Bronchial epithelial cell (primary cell): Measurements from ENCODE around the gene OR2C3. TPM values are rescaled to one million over a fixed set of nuclear protein-coding genes. Genes with fewer than 3 reads are reported as not detected.

Experiments used
- DNase-seq: peaks from one replicate; pipeline ENCODE4 v3.0.0-alpha.2; 2010; ENCODE audit warnings: low read depth
- FAIRE-seq: peaks from 2 replicates; lab custom pipeline; 2011; peaks lifted over from hg19 to GRCh38; lab: Jason Lieb, UNC
- H3K27me3 ChIP-seq: 2 replicates; pipeline ENCODE4 v1.5.1; 2011; ENCODE audit warnings: low read length; ENCODE audit not compliant: control insufficient read depth, insufficient read depth
- H3K36me3 ChIP-seq: 2 replicates; pipeline ENCODE4 v1.5.1; 2011; ENCODE audit warnings: low read length; ENCODE audit not compliant: control insufficient read depth, insufficient read depth
- H3K4me3 ChIP-seq: 2 replicates; pipeline ENCODE4 v1.5.1; 2011; ENCODE audit warnings: mild to moderate bottlenecking, low read depth, low read length, control low read depth
- total RNA-seq: library from RNA; depleted of rRNA; stranded (reverse); fragments of >200 nt; gene quantifications from 2 replicates; pipeline ENCODE4 v1.2.1, GENCODE V29; 2014
- TF ChIP-seq, protein P1 (sequence below): IDR thresholded peaks from 2 replicates; pipeline ENCODE4 v1.5.1; 2011; ENCODE audit warnings: mild to moderate bottlenecking, moderate library complexity, low read length, control low read depth, inconsistent platforms; ENCODE audit not compliant: insufficient read depth, severe bottlenecking

OR2C3 gene
- total RNA-seq, 1 donor from 2014 or later: not detected

GRCh38 chr1:247517795-247518612 is 18.2 kb downstream of the OR2C3 start:
- H3K36me3 ChIP-seq: no peaks in the 10 kb centered on the region
- no peak overlapping the region for H3K4me3 ChIP-seq
- no peak for DNase-seq
- H3K27me3 ChIP-seq: no peaks in the 10 kb centered on the region
- no peak for FAIRE-seq
- TF ChIP-seq, protein P1, sequence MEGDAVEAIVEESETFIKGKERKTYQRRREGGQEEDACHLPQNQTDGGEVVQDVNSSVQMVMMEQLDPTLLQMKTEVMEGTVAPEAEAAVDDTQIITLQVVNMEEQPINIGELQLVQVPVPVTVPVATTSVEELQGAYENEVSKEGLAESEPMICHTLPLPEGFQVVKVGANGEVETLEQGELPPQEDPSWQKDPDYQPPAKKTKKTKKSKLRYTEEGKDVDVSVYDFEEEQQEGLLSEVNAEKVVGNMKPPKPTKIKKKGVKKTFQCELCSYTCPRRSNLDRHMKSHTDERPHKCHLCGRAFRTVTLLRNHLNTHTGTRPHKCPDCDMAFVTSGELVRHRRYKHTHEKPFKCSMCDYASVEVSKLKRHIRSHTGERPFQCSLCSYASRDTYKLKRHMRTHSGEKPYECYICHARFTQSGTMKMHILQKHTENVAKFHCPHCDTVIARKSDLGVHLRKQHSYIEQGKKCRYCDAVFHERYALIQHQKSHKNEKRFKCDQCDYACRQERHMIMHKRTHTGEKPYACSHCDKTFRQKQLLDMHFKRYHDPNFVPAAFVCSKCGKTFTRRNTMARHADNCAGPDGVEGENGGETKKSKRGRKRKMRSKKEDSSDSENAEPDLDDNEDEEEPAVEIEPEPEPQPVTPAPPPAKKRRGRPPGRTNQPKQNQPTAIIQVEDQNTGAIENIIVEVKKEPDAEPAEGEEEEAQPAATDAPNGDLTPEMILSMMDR: no peak

DNA sequence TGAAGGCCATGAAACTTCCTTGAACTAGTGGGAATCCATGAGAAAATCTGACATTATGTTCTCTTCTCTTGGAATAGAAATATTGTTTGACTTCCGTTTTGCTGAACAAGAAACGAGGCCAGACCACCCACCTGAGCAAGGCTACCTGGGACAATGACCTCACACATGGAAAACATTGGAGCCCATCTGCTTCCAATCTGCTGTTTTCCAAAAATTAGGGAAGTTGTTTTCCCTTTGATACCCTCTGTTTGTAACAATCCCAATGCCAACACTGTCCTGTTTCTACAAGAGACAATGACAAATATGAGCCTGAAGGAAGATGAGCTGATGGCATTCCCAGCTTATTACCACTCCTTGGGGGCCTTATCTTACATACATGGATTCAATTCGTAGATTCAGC is 29.4 kb downstream of the OR2C3 start:
- DNase-seq (no peak), FAIRE-seq (peak; percentile 94)
- Histone ChIP-seq H3K4me3 (no peak overlapping the region), H3K27me3 (no peaks in the 10 kb centered on the region), H3K36me3 (no peaks in the 10 kb centered on the region)
- TF ChIP-seq, protein P1: no peak

DNA sequence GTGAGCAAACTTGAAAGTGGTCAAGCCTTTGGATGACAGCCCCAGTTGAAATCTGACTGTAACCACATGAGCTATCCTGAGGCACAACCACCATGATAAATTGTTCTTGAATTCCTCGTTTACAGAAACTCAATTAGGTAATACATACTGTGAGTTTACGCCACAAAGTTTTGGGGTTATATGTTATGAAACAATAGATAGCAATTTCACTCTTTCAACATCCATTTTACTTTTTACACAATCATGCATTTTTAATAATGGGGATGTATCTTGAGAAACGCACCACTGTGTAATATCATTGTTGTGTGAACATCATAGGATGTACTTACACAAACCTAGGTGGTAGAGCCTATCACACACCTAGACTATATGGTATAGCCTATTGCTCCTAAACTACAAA is 35.4 kb downstream of the OR2C3 start:
- Histone ChIP-seq H3K36me3 (no peaks in the 10 kb centered on the region), H3K27me3 (no peaks in the 10 kb centered on the region), H3K4me3 (no peak overlapping the region)
- DNase-seq (no peak), FAIRE-seq (no peak)
- TF ChIP-seq, protein P1: no peak

DNA sequence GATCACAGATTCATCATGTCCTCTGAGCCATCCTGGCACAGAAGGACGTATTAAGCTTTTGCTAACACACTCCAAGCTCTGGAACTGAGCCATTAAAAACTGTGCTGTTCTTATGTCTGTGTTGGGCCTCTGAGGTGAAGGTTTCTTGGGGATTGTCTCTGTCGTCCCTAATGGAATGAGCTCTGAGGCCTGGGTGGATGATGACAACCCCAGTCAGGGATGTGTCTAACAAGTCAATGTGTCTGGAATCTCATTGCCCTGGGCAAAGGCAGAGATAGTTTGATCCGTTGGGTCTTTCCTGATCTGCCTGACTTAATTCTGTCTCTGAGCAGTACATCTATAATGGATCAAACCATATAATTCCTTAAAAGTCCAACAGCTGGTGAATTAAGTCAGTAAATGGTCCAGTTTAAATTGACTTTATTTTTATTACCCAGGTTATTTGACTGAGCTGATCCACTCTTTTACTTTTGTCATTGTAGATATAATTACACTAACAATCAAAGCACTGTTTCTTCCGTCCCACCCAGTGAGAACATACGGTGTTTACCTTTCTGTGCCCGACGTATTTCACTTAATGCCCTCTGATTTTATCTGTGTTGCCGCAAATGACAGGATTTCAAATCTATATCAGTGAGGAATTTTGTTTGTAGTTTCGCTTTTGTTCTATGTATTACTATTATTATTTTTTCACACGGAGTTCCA is 39.5 kb downstream of the OR2C3 start:
- H3K4me3 ChIP-seq: no peak overlapping the region
- H3K27me3 ChIP-seq: no peaks in the 10 kb centered on the region
- no peak for DNase-seq
- TF ChIP-seq, protein P1: no peak
- no peaks in the 10 kb centered on the region for H3K36me3 ChIP-seq
- FAIRE-seq: no peak

- no peak for DNase-seq
- H3K4me3 ChIP-seq: no peak overlapping the region
- no peaks in the 10 kb centered on the region for H3K27me3 ChIP-seq
Measured at GRCh38 chr1:247494767-247495166, 41.5 kb downstream of the OR2C3 start.

More at GRCh38 chr1:247494767-247495166, 41.5 kb downstream of the OR2C3 start:
- FAIRE-seq: no peak
- TF ChIP-seq, protein P1: no peak
- no peaks in the 10 kb centered on the region for H3K36me3 ChIP-seq
